HG02763 (cell line): ENCODE results near the gene TRPT1.

ENCODE experiments used
- ATAC-seq: cut with Tn5 transposase; IDR thresholded peaks from one replicate; pipeline ENCODE4 v1.9.1; 2021; ENCODE audit warnings: mild to moderate bottlenecking, moderate library complexity; ENCODE audit not compliant: unreplicated experiment

The TRPT1 gene

DNA sequence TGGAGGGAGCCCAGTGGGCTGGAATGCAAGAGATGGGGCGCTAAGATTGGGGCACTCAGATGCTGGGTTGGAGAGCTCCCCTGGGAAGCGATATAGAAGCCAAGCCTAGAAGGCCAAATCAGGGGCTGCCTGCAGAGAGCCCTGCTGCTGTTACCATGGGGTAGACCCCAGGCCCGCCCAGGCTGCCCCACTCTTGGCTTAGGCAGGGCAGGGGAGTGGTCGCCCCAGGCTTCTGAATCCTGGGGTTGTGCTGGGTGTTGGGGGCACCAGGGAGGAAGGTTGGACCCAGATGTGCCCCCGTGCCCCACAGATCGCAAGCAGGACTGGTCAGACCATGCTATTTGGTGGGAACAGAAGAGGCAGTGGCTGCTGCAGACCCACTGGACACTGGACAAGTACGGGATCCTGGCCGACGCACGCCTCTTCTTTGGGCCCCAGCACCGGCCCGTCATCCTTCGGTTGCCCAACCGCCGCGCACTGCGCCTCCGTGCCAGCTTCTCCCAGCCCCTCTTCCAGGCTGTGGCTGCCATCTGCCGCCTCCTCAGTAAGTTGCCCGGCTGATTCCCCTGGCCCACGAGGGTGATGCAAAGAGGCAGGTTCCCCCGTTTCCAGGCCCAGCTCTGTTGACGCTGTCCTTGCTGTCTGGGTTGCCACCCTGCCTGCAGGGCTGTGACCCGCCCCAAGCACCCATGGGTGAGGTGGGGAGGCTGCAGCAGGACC, 15.5 kb downstream of the TRPT1 start:
- no peak for ATAC-seq

GRCh38 chr11:64209563-64209843, 16.5 kb downstream of the TRPT1 start:
- no peak for ATAC-seq

GRCh38 chr11:64208796-64209562, 17.0 kb downstream of the TRPT1 start:
- no peak for ATAC-seq

- no peak for ATAC-seq
Observed at GRCh38 chr11:64208086-64208795, 17.7 kb downstream of the TRPT1 start.

GRCh38 chr11:64207256-64208085, 18.5 kb downstream of the TRPT1 start:
- peak; percentile 49 for ATAC-seq

- ATAC-seq: no peak
Observed at GRCh38 chr11:64206457-64207255, 19.3 kb downstream of the TRPT1 start, which contains the start of gene FERMT3. Gene FERMT3 (plus strand): TSS chr11:64206721. CDS start chr11:64207365, 644 bp downstream.

GRCh38 chr11:64204464-64204989, 21.5 kb downstream of the TRPT1 start:
- ATAC-seq: no peak

DNA sequence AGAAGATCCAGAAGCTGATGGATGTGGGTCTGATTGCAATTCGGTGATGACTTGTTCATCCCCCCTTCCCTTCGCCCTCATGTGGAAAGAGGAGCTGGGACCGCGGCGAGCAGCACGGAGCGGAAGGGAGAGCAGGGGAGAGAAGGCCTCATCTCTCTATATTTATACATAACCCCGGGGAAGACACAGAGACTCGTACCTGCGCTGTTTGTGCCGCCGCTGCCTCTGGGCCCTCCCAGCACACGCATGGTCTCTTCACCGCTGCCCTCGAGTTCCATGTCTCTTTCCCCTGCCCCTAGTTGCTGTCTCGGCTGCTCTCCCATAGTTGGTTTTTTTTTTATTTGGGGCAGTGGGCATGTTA, 21.9 kb downstream of the TRPT1 start:
- no peak for ATAC-seq

DNA sequence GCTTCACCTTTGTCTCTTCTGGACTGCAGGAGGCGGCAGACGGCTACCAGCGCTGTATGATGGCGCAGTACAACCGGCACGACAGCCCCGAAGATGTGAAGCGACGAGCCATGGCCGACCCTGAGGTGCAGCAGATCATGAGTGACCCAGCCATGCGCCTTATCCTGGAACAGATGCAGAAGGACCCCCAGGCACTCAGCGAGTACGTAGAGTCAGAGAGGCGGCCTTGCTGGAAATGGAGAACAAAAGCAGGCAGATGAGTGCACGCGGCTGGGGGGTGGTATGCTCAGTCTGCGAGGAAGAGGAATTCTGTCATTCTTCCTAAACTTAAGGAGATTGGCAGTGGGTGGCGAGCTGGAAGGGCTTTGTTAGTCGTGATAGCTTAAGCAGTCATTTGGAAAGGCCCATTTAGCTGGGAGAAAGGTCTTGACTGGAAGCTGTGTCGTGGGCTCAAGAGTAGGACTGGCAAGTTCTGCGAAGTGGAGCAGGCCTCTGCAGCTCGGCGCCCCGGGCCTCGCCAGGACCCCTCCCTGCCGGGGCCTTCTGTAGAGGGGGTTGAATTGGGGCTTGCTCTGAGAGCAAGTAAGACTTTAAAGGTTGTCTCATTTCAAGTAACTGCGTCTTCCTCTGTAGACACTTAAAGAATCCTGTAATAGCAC, 22.4 kb downstream of the TRPT1 start:
- no peak for ATAC-seq

- ATAC-seq: no peak
Observed at GRCh38 chr11:64202992-64203391, 23.0 kb downstream of the TRPT1 start.

DNA sequence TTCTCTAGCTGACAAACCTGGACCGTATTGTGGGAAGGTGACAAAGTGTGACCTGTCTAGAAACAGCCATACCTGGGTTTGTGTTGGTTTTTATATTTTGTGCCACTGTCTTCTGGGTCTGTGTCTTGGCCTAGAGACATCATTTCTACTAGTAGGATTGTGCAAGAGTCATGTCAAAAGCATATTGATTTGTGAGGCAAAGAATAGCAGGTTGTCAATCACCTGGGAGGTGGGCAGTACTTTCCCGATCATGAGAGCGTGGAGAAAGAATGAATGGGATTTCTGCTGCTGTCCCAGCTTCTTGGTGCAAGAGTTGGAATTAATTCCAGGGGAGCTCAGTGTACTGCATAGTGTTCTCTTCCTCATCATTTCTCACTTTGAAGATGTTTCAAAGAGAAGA, 24.4 kb downstream of the TRPT1 start:
- ATAC-seq: no peak

GRCh38 chr11:64198511-64198910, 27.5 kb downstream of the TRPT1 start:
- ATAC-seq: no peak

DNA sequence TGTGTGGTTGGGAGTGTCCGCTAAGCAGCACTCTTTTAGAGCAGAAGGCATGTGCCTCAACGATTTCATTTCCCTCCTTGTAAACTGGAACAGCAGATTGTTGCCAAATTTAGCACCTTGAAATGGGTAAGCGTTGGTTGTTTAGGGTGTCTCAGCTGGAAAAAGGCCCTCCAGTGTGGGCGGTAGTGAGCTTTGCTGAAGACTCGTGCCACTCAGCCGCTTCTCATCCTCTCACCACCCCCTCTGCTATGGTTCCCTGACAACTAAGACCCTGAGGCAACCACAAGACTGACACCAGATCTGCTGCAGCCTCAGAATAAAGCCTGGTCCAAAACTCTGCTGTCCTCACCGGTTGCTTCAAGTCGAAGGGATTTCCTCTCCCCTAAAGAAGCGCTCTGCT, 29.4 kb downstream of the TRPT1 start:
- ATAC-seq: no peak

DNA sequence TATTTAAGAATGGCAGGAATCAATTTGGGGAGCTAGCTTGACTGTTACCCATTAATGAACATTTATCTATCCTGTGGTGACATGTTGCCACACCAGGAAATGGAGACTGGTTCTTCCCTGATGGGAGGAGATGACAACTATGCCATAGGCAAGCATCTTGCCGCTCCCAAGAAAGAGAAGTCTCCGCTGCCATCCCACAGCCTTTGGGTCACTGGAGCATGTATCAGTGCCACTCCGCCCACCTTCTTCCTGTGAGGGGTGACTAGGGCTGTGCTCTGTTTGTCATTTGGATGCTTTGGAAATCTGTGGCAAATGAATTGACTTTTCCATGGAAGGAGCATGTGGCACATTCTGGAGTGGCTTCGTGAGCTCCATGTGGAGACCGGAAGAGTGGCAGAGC, 33.6 kb downstream of the TRPT1 start:
- no peak for ATAC-seq

DNA sequence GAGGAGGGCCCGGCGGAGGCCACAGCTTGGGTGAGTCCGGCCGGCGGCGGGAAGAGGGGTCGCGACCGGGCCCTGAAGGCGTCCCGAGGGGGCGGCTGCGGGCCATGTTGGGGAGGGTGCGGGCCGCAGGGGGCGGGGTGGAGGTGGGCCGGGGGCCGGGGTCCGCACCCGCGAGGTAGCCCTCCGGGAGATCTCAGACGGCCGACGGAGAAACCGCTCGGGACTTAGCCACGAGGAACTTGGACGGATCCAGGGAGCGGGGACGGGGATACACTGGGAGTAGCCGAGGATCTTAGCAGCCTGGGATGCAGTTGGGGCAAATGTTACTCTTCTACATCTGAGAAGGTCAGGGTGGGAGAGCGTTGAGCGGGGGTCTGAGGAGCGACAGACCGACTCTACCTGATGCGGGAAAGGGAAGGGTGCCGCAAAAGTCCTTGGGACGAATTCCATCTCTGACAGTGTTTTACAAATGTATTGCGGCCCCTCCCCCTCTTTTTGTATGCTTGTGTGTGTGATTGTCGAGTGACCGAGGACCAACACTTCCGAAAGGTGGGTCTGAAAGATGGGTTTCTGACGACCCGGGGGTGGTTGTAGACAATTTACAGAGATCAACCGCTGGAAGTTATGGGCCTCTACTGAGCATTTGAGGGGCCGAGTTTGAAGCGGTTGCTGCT, 39.4 kb downstream of the TRPT1 start:
- peak; percentile 3 for ATAC-seq

- peak; percentile 88 for ATAC-seq
Observed at GRCh38 chr11:64185693-64186491, 40.1 kb downstream of the TRPT1 start, which contains the start of gene STIP1. Gene STIP1 (plus strand): TSS chr11:64186171. CDS start chr11:64186262, 91 bp downstream.

DNA sequence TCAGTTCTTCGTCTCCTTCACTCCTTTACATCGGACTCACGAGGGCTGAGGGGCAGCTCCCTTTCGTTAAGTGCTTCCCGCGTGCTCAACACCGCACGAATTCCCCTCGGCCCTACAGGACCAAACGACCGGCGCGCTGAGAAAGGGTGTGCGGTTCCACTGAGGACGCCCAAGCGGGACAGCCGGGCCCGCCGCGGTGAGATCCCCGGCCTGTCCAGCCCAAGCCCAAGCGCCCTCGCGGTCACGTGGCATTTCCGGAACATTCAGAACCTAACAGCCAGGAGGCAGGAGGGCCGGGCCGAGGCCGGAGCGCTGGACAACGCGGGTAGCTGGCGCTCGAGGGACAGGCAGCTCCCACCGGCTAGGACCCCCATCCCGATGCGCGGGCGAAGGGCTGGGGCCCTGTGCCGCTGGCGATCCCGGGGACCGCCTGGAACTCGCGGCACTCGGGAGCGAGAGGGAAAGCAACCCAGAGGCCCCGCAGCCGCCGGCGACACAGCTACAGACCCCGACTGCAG, 40.8 kb downstream of the TRPT1 start:
- peak; percentile 3 for ATAC-seq

DNA sequence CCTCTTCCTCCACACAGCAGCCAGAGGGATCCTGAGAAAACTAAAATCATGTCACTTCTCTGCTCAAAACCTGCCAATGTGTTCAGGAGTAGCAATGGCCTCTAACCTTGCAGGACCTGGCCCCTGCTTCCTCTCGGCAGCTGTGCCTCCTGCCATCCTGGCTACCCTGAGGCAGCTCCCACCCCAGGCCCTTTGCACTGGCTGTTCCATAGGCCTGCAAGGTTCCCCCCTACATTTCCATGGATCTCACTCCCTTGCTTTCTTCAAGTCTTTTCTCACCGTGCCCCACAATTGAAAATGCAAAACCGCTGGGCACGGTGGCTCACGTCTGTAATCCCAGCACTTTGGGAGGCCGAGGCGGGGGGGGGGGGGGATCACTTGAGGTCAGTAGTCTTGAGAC, 42.1 kb downstream of the TRPT1 start:
- no peak for ATAC-seq
